ENCODE results near the gene COQ2. TPM values are rescaled to one million over a fixed set of nuclear protein-coding genes. Genes with fewer than 3 reads are reported as not detected.

Gene COQ2
- 6.8 and 9.6 TPM in 2 replicates for total RNA-seq

GRCh38 chr4:83284193-83285054 is at the start of gene COQ2:
Gene COQ2 (minus strand): TSS chr4:83284798. CDS start chr4:83284764, 34 bp downstream.

Other genes starting within 250 kb of the COQ2 start
- 75.9 and 95.3 TPM in 2 replicates for gene COPS4, start 249.6 kb downstream of the COQ2 start, total RNA-seq
- gene PLAC8, start 170.1 kb downstream of the COQ2 start, total RNA-seq = 0.48 and 2.3 TPM in 2 replicates
- gene HPSE, start 50.0 kb upstream of the COQ2 start, total RNA-seq = 0.72 and 3.0 TPM in 2 replicates
- 7.7 and 10.7 TPM in 2 replicates for gene HELQ, start 171.0 kb upstream of the COQ2 start, total RNA-seq
- 15.1 and 18.6 TPM in 2 replicates for gene MRPS18C, start 171.3 kb upstream of the COQ2 start, total RNA-seq
- gene ABRAXAS1, start 200.3 kb upstream of the COQ2 start, total RNA-seq = 4.8 and 10.2 TPM in 2 replicates